A549 (cell line): Measurements from ENCODE around the gene COG5. TPM values are rescaled to one million over a fixed set of nuclear protein-coding genes. Genes with fewer than 3 reads are reported as not detected.

Experiments used
- ATAC-seq, 2 experiments: fragments of 200-7000 bp in 1 of 2; fragments of >200 bp in 1 of 2; cut with Nextera tagmentation in 1 of 2; cut with Tn5 transposase in 1 of 2; 3 replicates each; pipeline versions ENCODE4 v1.8.0 to v1.9.1; 2018 to 2020; ENCODE audit warnings: mild to moderate bottlenecking in 1 of 2, moderate library complexity in 1 of 2
- CTCF ChIA-PET: fragments of 300-600 bp; sonication (Branson Sonifier 250); formaldehyde crosslinking; extraction: SDS; loops from one replicate; lab custom pipeline; 2021; ENCODE audit warnings: antibody characterized with exemption, inconsistent platforms; lab: Yijun Ruan, JAX
- POLR2A ChIA-PET: fragments of 350-600 bp; formaldehyde crosslinking; extraction: SDS; loops from one replicate; lab custom pipeline; 2021; ENCODE audit warnings: antibody characterized with exemption, inconsistent platforms; lab: Yijun Ruan, JAX
- DNase-seq, 2 experiments: peaks; one replicate each; pipeline versions ENCODE4 v3.0.0 to v3.0.0-alpha.2; 2011 to 2016; ENCODE audit warnings: low read depth in 1 of 2, low spot score in 1 of 2
- FAIRE-seq: peaks from 2 replicates; lab custom pipeline; 2011; peaks lifted over from hg19 to GRCh38; lab: Jason Lieb, UNC
- H3K27ac ChIP-seq, 2 experiments: fragments of >200 bp; sonication (Bioruptor Twin); formaldehyde crosslinking; 3 replicates each; pipeline ENCODE4 v1.5.1; 2016 to 2017
- H3K4me1 ChIP-seq: fragments of >200 bp; sonication (Bioruptor Twin); formaldehyde crosslinking; 3 replicates; pipeline ENCODE4 v1.6.1; 2016
- H3K4me2 ChIP-seq: fragments of >200 bp; sonication (Bioruptor Twin); formaldehyde crosslinking; 3 replicates; pipeline ENCODE4 v1.6.1; 2016
- H3K4me3 ChIP-seq: fragments of >200 bp; sonication (Bioruptor Twin); formaldehyde crosslinking; 3 replicates; pipeline ENCODE4 v1.5.1; 2016
- H3K9me3 ChIP-seq: fragments of >200 bp; sonication (Bioruptor Twin); formaldehyde crosslinking; 3 replicates; pipeline ENCODE4 v1.6.1; 2016
- CBX2 ChIP-seq: fragments of 200-600 bp; sonication (generic); IDR thresholded peaks from 2 replicates; pipeline ENCODE4 v1.6.1; 2016; ENCODE audit warnings: low read depth, mild to moderate bottlenecking, borderline replicate concordance
- CHD2 ChIP-seq: fragments of 150-350 bp; IDR thresholded peaks from 2 replicates; pipeline ENCODE4 v1.6.1; 2014; ENCODE audit warnings: low read length; ENCODE audit not compliant: partially characterized antibody
- CHD4 ChIP-seq: fragments of 200-600 bp; sonication (generic); IDR thresholded peaks from 2 replicates; pipeline ENCODE4 v1.6.1; 2016; ENCODE audit warnings: antibody characterized with exemption, mild to moderate bottlenecking, borderline replicate concordance
- CTCF ChIP-seq: fragments of >200 bp; sonication (Bioruptor Twin); formaldehyde crosslinking; IDR thresholded peaks from 3 replicates; pipeline ENCODE4 v1.5.1; 2016
- ELK1 ChIP-seq: fragments of 150-350 bp; IDR thresholded peaks from 2 replicates; pipeline ENCODE4 v1.6.1; 2014; ENCODE audit warnings: low read depth, mild to moderate bottlenecking, low read length
- EP300 ChIP-seq, 2 experiments: fragments of >200 bp; sonication (Bioruptor Twin); formaldehyde crosslinking; IDR thresholded peaks; 2 replicates in 1 of 2; 3 replicates in 1 of 2; pipeline ENCODE4 v1.6.1; 2016 to 2017
- ESRRA ChIP-seq: fragments of 150-350 bp; IDR thresholded peaks from 2 replicates; pipeline ENCODE4 v1.6.1; 2014; ENCODE audit warnings: mild to moderate bottlenecking, low read length, borderline replicate concordance
- FOXS1 ChIP-seq: fragments of 250-450 bp; sonication (Bioruptor Pico); IDR thresholded peaks from 2 replicates; pipeline ENCODE4 v1.5.0; 2020; ENCODE audit warnings: mild to moderate bottlenecking, moderate library complexity
- GATA3 ChIP-seq: IDR thresholded peaks from 2 replicates; pipeline ENCODE4 v1.6.1; 2012; ENCODE audit warnings: borderline replicate concordance
- HEYL ChIP-seq: fragments of 250-450 bp; sonication (Bioruptor Pico); IDR thresholded peaks from 2 replicates; pipeline ENCODE4 v1.8.0; 2021; ENCODE audit warnings: mild to moderate bottlenecking, moderate library complexity
- HOXB13 ChIP-seq: fragments of 250-450 bp; sonication (Bioruptor Pico); IDR thresholded peaks from 2 replicates; pipeline ENCODE4 v1.5.0; 2020; ENCODE audit warnings: low read depth, mild to moderate bottlenecking, moderate library complexity
- JUNB ChIP-seq: fragments of >200 bp; sonication (Bioruptor Twin); formaldehyde crosslinking; IDR thresholded peaks from 2 replicates; pipeline ENCODE4 v1.6.1; 2016
- KDM1A ChIP-seq: fragments of 200-600 bp; sonication (generic); IDR thresholded peaks from 2 replicates; pipeline ENCODE4 v1.6.1; 2016; ENCODE audit warnings: low read depth, mild to moderate bottlenecking
- MAZ ChIP-seq: fragments of 150-350 bp; IDR thresholded peaks from 2 replicates; pipeline ENCODE4 v1.6.1; 2014; ENCODE audit warnings: antibody characterized with exemption, low read depth, low read length, borderline replicate concordance
- MYC ChIP-seq: IDR thresholded peaks from 2 replicates; pipeline ENCODE4 v1.6.1; 2012; ENCODE audit warnings: mild to moderate bottlenecking, inconsistent platforms, low read length, improper control_type of control experiment, borderline replicate concordance
- NFE2L2 ChIP-seq: fragments of 150-350 bp; conservative IDR thresholded peaks from 2 replicates; pipeline ENCODE4 v1.6.1; 2014; ENCODE audit warnings: low read length
- POLR2A ChIP-seq: IDR thresholded peaks from 2 replicates; pipeline ENCODE4 v1.6.1; 2012; ENCODE audit warnings: mild to moderate bottlenecking, low read length
- POLR2AphosphoS2 ChIP-seq: conservative IDR thresholded peaks from 2 replicates; pipeline ENCODE4 v1.6.1; 2012; ENCODE audit warnings: low read length, improper control_type of control experiment, inconsistent platforms
- RAD21 ChIP-seq, 2 experiments: fragments of >200 bp in 1 of 2; sonication (Bioruptor Twin) in 1 of 2; formaldehyde crosslinking in 1 of 2; IDR thresholded peaks in 1 of 2; conservative IDR thresholded peaks in 1 of 2; 2 replicates in 1 of 2; 3 replicates in 1 of 2; pipeline ENCODE4 v1.6.1; 2012 to 2018; ENCODE audit warnings: inconsistent platforms in 1 of 2
- RNF2 ChIP-seq: fragments of 200-600 bp; sonication (generic); IDR thresholded peaks from 2 replicates; pipeline ENCODE4 v1.6.1; 2016; ENCODE audit warnings: low read depth, mild to moderate bottlenecking, antibody characterized with exemption, moderate library complexity, borderline replicate concordance
- TFCP2L1 ChIP-seq: fragments of 250-450 bp; sonication (Bioruptor Pico); IDR thresholded peaks from 2 replicates; pipeline ENCODE4 v1.5.0; 2021; ENCODE audit warnings: mild to moderate bottlenecking
- TP53 ChIP-seq: fragments of 250-450 bp; sonication (Bioruptor Pico); IDR thresholded peaks from 2 replicates; pipeline ENCODE4 v1.5.0; 2021; ENCODE audit warnings: mild to moderate bottlenecking, moderate library complexity
- ZNF302 ChIP-seq: fragments of 250-450 bp; sonication (Bioruptor Pico); IDR thresholded peaks from 2 replicates; pipeline ENCODE4 v1.9.0; 2021; ENCODE audit warnings: inconsistent platforms, mild to moderate bottlenecking, moderate library complexity
- ZSCAN20 ChIP-seq: fragments of 250-450 bp; sonication (Bioruptor Pico); IDR thresholded peaks from 2 replicates; pipeline ENCODE4 v1.8.0; 2022; ENCODE audit warnings: mild to moderate bottlenecking, moderate library complexity
- WGBS: methylation state at CpG from one replicate; pipeline ENCODE4 v1.1.6; 2017; ENCODE audit errors: missing lambda C conversion rate; 5-methylcytosine and 5-hydroxymethylcytosine counted together
- polyA plus RNA-seq, 4 experiments: library from polyadenylated mRNA; depleted of rRNA in 3 of 4; stranded (reverse); fragments of >200 nt; fragmentation: RNase III in 1 of 4; extraction: RNeasy Plus Mini Kit Qiagen cat#74134 plus additional on column Dnase treatment in 1 of 4; gene quantifications; 2 replicates in 3 of 4; 3 replicates in 1 of 4; pipeline ENCODE4 v1.2.3, GENCODE V29; 2011 to 2017

The COG5 gene
- polyA plus RNA-seq, 2 of the 4 experiments (the other 2 are of a cell fraction), result 22.5 to 44.0 TPM

GRCh38 chr7:107479303-107479702 is 84.4 kb downstream of the COG5 start:
- 55% methylated on average over 2 of the region's 2 CpGs for WGBS
- Histone ChIP-seq H3K9me3 (no peaks in the 10 kb centered on the region), H3K4me2 (no peak overlapping the region)
- FAIRE-seq, result no peak
- no peak for TF ChIP-seq CHD4
- no peak for TF ChIP-seq ZSCAN20 (CRISPR knock-in tag)
- no peak for TF ChIP-seq JUNB
- TF ChIP-seq NFE2L2, result no peak
- no peak for TF ChIP-seq CBX2
- no peak for TF ChIP-seq RAD21 (conservative IDR thresholded peaks at IDR 0.05 in 1 of 2, IDR thresholded peaks at IDR 0.05 in 1 of 2)
- TF ChIP-seq CTCF, result no peak
- TF ChIP-seq CHD2, result no peak
- TF ChIP-seq, all 56 proteins: peak for 0
- DNase-seq, result no peak
- no peak overlapping the region for H3K4me3 ChIP-seq
- no peak for ATAC-seq
- ChIA-PET POLR2A (no interaction called here), CTCF (interaction anchor here (1.1 to 2.3 kb wide), 3 partner anchors 13 to 17 kb away, joined by 3 to 8 read pairs (median 3); no protein-coding TSS in a partner anchor)
- no peaks in the 10 kb centered on the region for H3K4me1 ChIP-seq
- H3K27ac ChIP-seq, result no peak overlapping the region

GRCh38 chr7:107474104-107474521 is 89.6 kb downstream of the COG5 start:
- peak; percentile 32 for FAIRE-seq
- TF ChIP-seq ZNF302 (CRISPR knock-in tag) (no peak), MAZ (no peak), KDM1A (no peak), TP53 (CRISPR knock-in tag) (no peak), ELK1 (no peak), HEYL (CRISPR knock-in tag) (no peak)
- DNase-seq, result no peak
- WGBS, result 74% methylated on average over 5 of the region's 5 CpGs
- H3K4me1 ChIP-seq, result no peaks in the 10 kb centered on the region
- no peak overlapping the region for H3K4me2 ChIP-seq
- H3K27ac ChIP-seq, result no peak overlapping the region
- ChIA-PET CTCF (interaction anchor here (0.5 kb wide), 1 partner anchor 11 kb away, joined by 3 read pairs; no protein-coding TSS in a partner anchor), POLR2A (no interaction called here)
- no peak overlapping the region for H3K4me3 ChIP-seq
- no peaks in the 10 kb centered on the region for H3K9me3 ChIP-seq
- ATAC-seq, result no peak

- H3K4me1 ChIP-seq, result no peaks in the 10 kb centered on the region
- no peak overlapping the region for H3K27ac ChIP-seq
- FAIRE-seq (no peak), DNase-seq (no peak), ATAC-seq (no peak)
- WGBS, result 85% methylated on average over 3 of the region's 3 CpGs
- TF ChIP-seq CHD4 (no peak), GATA3 (no peak), ESRRA (no peak), POLR2A (no peak), POLR2AphosphoS2 (no peak), MAZ (no peak), HOXB13 (CRISPR knock-in tag) (no peak), ZSCAN20 (CRISPR knock-in tag) (no peak), FOXS1 (CRISPR knock-in tag) (no peak), MYC (no peak), RNF2 (no peak), EP300 (IDR thresholded peaks at IDR 0.05) (no peak), TFCP2L1 (CRISPR knock-in tag) (no peak)
- no peak overlapping the region for H3K4me2 ChIP-seq
- ChIA-PET CTCF (interaction anchor here (1.5 kb wide), 1 partner anchor 9 kb away, joined by 6 read pairs; no protein-coding TSS in a partner anchor), POLR2A (no interaction called here)
- no peaks in the 10 kb centered on the region for H3K9me3 ChIP-seq
- no peak overlapping the region for H3K4me3 ChIP-seq
Measured at GRCh38 chr7:107472116-107472515, 91.6 kb downstream of the COG5 start.
